SK-N-SH treated with all-trans-retinoic acid at 6 μM for 48 hours (cell line): ENCODE measurements around the gene LCA5.
"Not testable (repeated sequence)": the region's sequence is repeated elsewhere in the genome, so short reads cannot be mapped to it uniquely, and the experiment has no call there.

Experiments used
- ATAC-seq: fragments of 200-7000 bp; cut with Tn5 transposase; 3 replicates; pipeline ENCODE4 v1.9.1; 2020; ENCODE audit warnings: mild to moderate bottlenecking, moderate library complexity
- ARNTL ChIP-seq: fragments of 450-650 bp; formaldehyde crosslinking; IDR thresholded peaks from 2 replicates; pipeline ENCODE4 v1.5.0; 2020; ENCODE audit warnings: low read depth, mild to moderate bottlenecking, moderate library complexity, borderline replicate concordance
- BACH2 ChIP-seq: fragments of 250-450 bp; sonication (Bioruptor Pico); IDR thresholded peaks from 2 replicates; pipeline ENCODE4 v1.9.0; 2021; ENCODE audit warnings: mild to moderate bottlenecking, borderline replicate concordance
- CSDC2 ChIP-seq: fragments of 250-450 bp; sonication (Bioruptor Pico); IDR thresholded peaks from 2 replicates; pipeline ENCODE4 v1.5.0; 2020; ENCODE audit warnings: mild to moderate bottlenecking, moderate library complexity
- ESRRG ChIP-seq: fragments of 250-450 bp; sonication (Bioruptor Pico); IDR thresholded peaks from 2 replicates; pipeline ENCODE4 v1.6.1; 2021; ENCODE audit warnings: mild to moderate bottlenecking
- GLIS3 ChIP-seq: fragments of 250-450 bp; sonication (Bioruptor Pico); IDR thresholded peaks from 2 replicates; pipeline ENCODE4 v1.5.0; 2020; ENCODE audit warnings: mild to moderate bottlenecking, moderate library complexity
- ISL1 ChIP-seq: fragments of 250-450 bp; sonication (Bioruptor Pico); IDR thresholded peaks from 2 replicates; pipeline ENCODE4 v2.1.2; 2022; ENCODE audit warnings: mild to moderate bottlenecking, moderate library complexity
- OSR1 ChIP-seq: fragments of 250-450 bp; sonication (Bioruptor Pico); IDR thresholded peaks from 2 replicates; pipeline ENCODE4 v1.8.0; 2022; ENCODE audit warnings: moderate library complexity, mild to moderate bottlenecking, inconsistent platforms
- PPARA ChIP-seq: fragments of 250-450 bp; sonication (Bioruptor Pico); IDR thresholded peaks from 2 replicates; pipeline ENCODE4 v1.5.0; 2020; ENCODE audit warnings: mild to moderate bottlenecking, borderline replicate concordance
- SNAI2 ChIP-seq: fragments of 250-450 bp; sonication (Bioruptor Pico); IDR thresholded peaks from 2 replicates; pipeline ENCODE4 v1.5.0; 2020; ENCODE audit warnings: mild to moderate bottlenecking, moderate library complexity
- TCF4 ChIP-seq: fragments of 250-450 bp; sonication (Bioruptor Pico); IDR thresholded peaks from 2 replicates; pipeline ENCODE4 v1.8.0; 2021; ENCODE audit warnings: mild to moderate bottlenecking, moderate library complexity, borderline replicate concordance
- TOX ChIP-seq: fragments of 250-450 bp; sonication (Bioruptor Pico); IDR thresholded peaks from 2 replicates; pipeline ENCODE4 v1.8.0; 2021; ENCODE audit warnings: mild to moderate bottlenecking, moderate library complexity, borderline replicate concordance
- ZC3H10 ChIP-seq: fragments of 250-450 bp; sonication (Bioruptor Pico); IDR thresholded peaks from 2 replicates; pipeline ENCODE4 v1.5.1; 2021; ENCODE audit warnings: mild to moderate bottlenecking, moderate library complexity
- ZFP3 ChIP-seq: fragments of 250-450 bp; sonication (Bioruptor Pico); IDR thresholded peaks from 2 replicates; pipeline ENCODE4 v1.5.0; 2020; ENCODE audit warnings: mild to moderate bottlenecking, moderate library complexity
- ZFP30 ChIP-seq: fragments of 450-650 bp; formaldehyde crosslinking; IDR thresholded peaks from 2 replicates; pipeline ENCODE4 v1.5.0; 2022; ENCODE audit warnings: mild to moderate bottlenecking, moderate library complexity
- ZNF565 ChIP-seq: fragments of 450-650 bp; formaldehyde crosslinking; conservative IDR thresholded peaks from 2 replicates; pipeline ENCODE4 v1.5.0; 2020; ENCODE audit warnings: low read depth, mild to moderate bottlenecking, moderate library complexity
- ZNF70 ChIP-seq: fragments of 450-650 bp; formaldehyde crosslinking; IDR thresholded peaks from 2 replicates; pipeline ENCODE4 v1.5.0; 2020; ENCODE audit warnings: mild to moderate bottlenecking, moderate library complexity
- ZNF8 ChIP-seq: fragments of 450-650 bp; formaldehyde crosslinking; IDR thresholded peaks from 2 replicates; pipeline ENCODE4 v1.5.0; 2020; ENCODE audit warnings: mild to moderate bottlenecking, moderate library complexity
- TF ChIP-seq, protein P1 (sequence below): fragments of 250-450 bp; sonication (Bioruptor Pico); IDR thresholded peaks from 2 replicates; pipeline ENCODE4 v1.8.0; 2020; ENCODE audit warnings: mild to moderate bottlenecking, moderate library complexity, borderline replicate concordance
- TF ChIP-seq, protein P2 (sequence below): fragments of 250-450 bp; sonication (Bioruptor Pico); IDR thresholded peaks from 2 replicates; pipeline ENCODE4 v1.5.1; 2021; ENCODE audit warnings: mild to moderate bottlenecking, moderate library complexity
- TF ChIP-seq, protein P3 (sequence below): fragments of 250-450 bp; sonication (Bioruptor Pico); IDR thresholded peaks from 2 replicates; pipeline ENCODE4 v1.8.0; 2021; ENCODE audit warnings: low read depth, mild to moderate bottlenecking, moderate library complexity, borderline replicate concordance
- TF ChIP-seq, protein P4 (sequence below): fragments of 250-450 bp; sonication (Bioruptor Pico); IDR thresholded peaks from 2 replicates; pipeline ENCODE4 v1.5.1; 2020; ENCODE audit warnings: low read depth, mild to moderate bottlenecking, moderate library complexity

The LCA5 gene

GRCh38 chr6:79446006-79446405 is 91.2 kb downstream of the LCA5 start (continued):
- TF ChIP-seq, protein P1, sequence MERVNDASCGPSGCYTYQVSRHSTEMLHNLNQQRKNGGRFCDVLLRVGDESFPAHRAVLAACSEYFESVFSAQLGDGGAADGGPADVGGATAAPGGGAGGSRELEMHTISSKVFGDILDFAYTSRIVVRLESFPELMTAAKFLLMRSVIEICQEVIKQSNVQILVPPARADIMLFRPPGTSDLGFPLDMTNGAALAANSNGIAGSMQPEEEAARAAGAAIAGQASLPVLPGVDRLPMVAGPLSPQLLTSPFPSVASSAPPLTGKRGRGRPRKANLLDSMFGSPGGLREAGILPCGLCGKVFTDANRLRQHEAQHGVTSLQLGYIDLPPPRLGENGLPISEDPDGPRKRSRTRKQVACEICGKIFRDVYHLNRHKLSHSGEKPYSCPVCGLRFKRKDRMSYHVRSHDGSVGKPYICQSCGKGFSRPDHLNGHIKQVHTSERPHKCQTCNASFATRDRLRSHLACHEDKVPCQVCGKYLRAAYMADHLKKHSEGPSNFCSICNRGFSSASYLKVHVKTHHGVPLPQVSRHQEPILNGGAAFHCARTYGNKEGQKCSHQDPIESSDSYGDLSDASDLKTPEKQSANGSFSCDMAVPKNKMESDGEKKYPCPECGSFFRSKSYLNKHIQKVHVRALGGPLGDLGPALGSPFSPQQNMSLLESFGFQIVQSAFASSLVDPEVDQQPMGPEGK = no peak
- TF ChIP-seq ZC3H10 (CRISPR knock-in tag) = no peak
- TF ChIP-seq, all 23 proteins: peak for 0

DNA sequence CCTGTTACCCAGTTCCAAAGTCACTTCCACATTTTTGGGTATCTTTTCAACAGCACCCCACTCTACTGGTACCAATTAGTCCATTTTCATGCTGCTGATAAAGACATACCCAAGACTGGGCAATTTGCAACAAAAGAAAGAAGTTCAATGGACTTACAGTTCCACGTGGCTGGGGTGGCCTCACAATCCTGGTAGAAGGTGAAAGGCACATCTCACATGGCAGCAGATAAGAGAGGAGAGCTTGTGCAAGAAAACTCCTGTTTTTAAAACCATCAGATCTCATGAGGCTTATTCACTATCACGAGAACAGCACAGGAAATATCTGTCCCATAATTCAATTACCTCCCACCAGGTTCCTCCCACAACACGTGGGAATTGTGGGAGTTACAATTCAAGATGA is 93.4 kb downstream of the LCA5 start:
- ATAC-seq = not testable (repeated sequence)

DNA sequence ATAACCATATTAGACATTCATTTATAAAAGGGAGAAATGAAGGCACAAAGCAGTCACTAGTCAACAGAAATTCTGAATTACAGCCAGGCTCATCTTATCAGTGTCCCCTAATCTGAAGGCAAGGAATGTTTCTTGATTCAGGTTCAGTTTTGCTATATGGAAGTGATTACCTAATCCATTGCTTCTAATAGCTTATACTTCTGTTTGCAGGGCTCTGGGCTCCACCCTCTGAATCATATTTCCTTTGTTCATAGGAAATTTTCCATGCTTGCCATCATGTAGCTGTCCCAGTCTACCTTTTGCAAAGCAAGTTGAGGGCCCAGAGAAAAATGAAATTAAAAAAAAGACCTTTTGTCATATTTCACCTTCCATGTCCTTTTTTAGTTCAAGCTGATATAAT is 96.0 kb downstream of the LCA5 start:
- TF ChIP-seq PPARA (CRISPR knock-in tag) (no peak), ZFP30 (no peak), ISL1 (CRISPR knock-in tag) (no peak), SNAI2 (CRISPR knock-in tag) (no peak), ARNTL (CRISPR knock-in tag) (no peak)
- no peak for ATAC-seq

DNA sequence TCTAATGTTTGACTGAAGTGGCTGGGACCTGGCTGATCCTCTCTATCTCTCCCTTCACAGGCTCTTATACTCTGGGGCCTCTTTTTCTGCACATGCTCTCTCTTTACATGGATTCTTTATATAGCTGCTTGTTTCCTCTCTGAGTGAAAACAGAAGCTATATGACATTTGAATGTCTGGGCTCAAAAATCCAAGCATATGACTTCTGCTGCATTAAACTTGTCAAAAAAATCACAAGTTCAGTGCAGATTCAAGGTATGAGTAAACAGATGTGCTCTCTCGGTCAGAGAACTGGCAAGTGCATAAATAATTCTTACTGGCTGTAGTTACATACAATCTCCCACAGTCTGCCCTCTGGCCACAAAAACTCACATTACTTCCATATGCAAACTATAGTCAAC is 96.6 kb downstream of the LCA5 start:
- TF ChIP-seq ARNTL (CRISPR knock-in tag) (no peak), ZNF565 (CRISPR knock-in tag) (no peak), ESRRG (CRISPR knock-in tag) (no peak), OSR1 (CRISPR knock-in tag) (no peak), GLIS3 (CRISPR knock-in tag) (no peak), ZFP3 (CRISPR knock-in tag) (no peak), TOX (no peak), ISL1 (CRISPR knock-in tag) (no peak), TCF4 (no peak), CSDC2 (no peak), ZNF8 (CRISPR knock-in tag) (no peak), ZNF70 (no peak), BACH2 (CRISPR knock-in tag) (no peak), SNAI2 (CRISPR knock-in tag) (no peak), ZFP30 (no peak)
- TF ChIP-seq, protein P2, sequence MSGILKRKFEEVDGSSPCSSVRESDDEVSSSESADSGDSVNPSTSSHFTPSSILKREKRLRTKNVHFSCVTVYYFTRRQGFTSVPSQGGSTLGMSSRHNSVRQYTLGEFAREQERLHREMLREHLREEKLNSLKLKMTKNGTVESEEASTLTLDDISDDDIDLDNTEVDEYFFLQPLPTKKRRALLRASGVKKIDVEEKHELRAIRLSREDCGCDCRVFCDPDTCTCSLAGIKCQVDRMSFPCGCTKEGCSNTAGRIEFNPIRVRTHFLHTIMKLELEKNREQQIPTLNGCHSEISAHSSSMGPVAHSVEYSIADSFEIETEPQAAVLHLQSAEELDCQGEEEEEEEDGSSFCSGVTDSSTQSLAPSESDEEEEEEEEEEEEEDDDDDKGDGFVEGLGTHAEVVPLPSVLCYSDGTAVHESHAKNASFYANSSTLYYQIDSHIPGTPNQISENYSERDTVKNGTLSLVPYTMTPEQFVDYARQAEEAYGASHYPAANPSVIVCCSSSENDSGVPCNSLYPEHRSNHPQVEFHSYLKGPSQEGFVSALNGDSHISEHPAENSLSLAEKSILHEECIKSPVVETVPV = no peak
- TF ChIP-seq, protein P1 = no peak
- TF ChIP-seq, protein P3, sequence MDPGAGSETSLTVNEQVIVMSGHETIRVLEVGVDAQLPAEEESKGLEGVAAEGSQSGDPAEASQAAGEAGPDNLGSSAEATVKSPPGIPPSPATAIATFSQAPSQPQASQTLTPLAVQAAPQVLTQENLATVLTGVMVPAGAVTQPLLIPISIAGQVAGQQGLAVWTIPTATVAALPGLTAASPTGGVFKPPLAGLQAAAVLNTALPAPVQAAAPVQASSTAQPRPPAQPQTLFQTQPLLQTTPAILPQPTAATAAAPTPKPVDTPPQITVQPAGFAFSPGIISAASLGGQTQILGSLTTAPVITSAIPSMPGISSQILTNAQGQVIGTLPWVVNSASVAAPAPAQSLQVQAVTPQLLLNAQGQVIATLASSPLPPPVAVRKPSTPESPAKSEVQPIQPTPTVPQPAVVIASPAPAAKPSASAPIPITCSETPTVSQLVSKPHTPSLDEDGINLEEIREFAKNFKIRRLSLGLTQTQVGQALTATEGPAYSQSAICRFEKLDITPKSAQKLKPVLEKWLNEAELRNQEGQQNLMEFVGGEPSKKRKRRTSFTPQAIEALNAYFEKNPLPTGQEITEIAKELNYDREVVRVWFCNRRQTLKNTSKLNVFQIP (CRISPR knock-in tag) = no peak
- TF ChIP-seq, protein P4, sequence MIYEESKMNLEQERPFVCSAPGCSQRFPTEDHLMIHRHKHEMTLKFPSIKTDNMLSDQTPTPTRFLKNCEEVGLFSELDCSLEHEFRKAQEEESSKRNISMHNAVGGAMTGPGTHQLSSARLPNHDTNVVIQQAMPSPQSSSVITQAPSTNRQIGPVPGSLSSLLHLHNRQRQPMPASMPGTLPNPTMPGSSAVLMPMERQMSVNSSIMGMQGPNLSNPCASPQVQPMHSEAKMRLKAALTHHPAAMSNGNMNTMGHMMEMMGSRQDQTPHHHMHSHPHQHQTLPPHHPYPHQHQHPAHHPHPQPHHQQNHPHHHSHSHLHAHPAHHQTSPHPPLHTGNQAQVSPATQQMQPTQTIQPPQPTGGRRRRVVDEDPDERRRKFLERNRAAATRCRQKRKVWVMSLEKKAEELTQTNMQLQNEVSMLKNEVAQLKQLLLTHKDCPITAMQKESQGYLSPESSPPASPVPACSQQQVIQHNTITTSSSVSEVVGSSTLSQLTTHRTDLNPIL (CRISPR knock-in tag) = no peak

DNA sequence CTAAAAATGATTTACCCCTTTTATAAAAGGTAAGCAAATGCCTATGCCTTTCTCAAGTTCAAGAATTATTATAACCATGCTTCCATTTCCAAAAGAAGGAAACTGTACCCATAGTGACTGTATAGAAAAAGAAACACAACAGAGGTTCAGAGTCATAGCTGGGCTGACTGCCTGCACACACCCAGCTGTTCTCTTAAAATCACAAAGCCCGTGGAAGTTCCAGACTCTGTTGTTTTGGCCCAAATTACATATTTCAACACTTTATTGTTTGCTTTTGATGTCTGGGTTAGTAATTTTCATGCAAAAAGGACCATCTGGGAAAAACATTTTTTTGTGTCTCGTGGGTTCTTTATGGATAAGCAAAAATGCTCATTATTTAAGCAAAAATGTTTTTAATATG is 99.2 kb downstream of the LCA5 start:
- no peak for ATAC-seq
- TF ChIP-seq TOX (no peak), ZC3H10 (CRISPR knock-in tag) (no peak), ZFP3 (CRISPR knock-in tag) (no peak), ARNTL (CRISPR knock-in tag) (no peak), ZNF565 (CRISPR knock-in tag) (no peak), ZNF70 (no peak)
- TF ChIP-seq, protein P1 = no peak
- TF ChIP-seq, protein P4 (CRISPR knock-in tag) = no peak
- TF ChIP-seq, protein P3 (CRISPR knock-in tag) = no peak

More for the DNA sequence above, 96.6 kb downstream of the LCA5 start:
- ATAC-seq = no peak
